ENCODE results near the gene TSSK3. TPM values are rescaled to one million over a fixed set of nuclear protein-coding genes. Genes with fewer than 3 reads are reported as not detected.

Gene TSSK3
- total RNA-seq, 1 donor: 0.86 TPM

DNA sequence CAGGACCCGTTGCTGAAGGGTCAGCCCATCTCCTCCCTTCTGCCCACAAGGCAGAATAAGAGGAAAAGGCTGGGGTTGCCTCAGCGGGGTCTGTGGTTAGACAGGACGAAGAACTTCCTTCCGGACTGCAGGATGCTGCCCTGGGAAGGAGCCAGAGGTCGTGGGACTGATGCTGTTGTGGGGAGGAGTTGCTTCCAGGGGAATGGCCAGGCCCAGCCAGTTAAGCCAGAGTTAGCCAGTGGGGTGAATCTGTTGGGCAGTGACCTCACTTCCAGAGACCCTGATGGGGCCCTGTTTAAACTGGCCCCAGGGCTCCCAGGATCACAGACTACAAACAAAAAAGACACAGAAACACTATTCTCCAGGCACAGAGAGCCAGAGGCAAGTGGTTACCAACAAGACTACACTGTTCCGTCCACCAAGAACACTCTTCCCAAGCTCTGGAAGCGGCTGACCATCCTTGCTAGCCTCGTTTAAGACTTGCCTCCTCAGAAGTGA, 13.1 kb upstream of the TSSK3 start:
- peak; percentile 96 for DNase-seq (ENCODE audit: low read depth)
- TF ChIP-seq, protein P1, sequence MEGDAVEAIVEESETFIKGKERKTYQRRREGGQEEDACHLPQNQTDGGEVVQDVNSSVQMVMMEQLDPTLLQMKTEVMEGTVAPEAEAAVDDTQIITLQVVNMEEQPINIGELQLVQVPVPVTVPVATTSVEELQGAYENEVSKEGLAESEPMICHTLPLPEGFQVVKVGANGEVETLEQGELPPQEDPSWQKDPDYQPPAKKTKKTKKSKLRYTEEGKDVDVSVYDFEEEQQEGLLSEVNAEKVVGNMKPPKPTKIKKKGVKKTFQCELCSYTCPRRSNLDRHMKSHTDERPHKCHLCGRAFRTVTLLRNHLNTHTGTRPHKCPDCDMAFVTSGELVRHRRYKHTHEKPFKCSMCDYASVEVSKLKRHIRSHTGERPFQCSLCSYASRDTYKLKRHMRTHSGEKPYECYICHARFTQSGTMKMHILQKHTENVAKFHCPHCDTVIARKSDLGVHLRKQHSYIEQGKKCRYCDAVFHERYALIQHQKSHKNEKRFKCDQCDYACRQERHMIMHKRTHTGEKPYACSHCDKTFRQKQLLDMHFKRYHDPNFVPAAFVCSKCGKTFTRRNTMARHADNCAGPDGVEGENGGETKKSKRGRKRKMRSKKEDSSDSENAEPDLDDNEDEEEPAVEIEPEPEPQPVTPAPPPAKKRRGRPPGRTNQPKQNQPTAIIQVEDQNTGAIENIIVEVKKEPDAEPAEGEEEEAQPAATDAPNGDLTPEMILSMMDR (IDR thresholded peaks at IDR 0.05; ENCODE audit: insufficient read depth, low read depth, low read length): no peak

DNA sequence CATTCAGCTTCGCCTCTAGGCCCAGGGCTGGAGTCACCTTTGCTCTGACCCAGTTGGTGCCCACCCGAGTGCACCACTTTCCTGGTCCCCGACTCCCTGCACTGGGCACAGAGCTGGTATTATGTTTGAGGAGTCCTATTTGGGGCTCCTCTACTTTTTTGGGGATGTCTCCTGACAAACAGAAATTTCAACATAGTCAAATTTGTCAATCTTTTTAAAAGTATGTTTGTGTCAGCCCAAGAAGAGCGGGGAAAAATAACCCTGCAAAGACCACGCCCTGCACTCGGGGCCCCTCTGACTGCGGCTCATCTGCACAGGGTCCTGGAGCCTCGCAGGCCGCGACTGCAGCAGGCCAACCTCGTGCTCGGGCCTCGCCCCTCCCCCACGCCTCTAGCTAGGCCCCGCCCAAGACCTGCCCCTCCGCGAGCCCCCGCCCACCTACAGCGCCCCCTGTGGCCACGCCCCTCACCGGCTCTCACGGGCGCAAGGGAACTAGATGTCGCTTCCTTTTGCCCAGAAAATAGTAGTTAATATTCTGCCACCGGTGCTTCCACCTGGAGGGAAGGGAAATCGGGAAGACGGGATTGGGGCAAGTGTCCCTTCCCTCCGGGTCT, 11.4 kb upstream of the TSSK3 start:
- DNase-seq (ENCODE audit: low read depth): peak; percentile 74
- TF ChIP-seq, protein P1 (IDR thresholded peaks at IDR 0.05; ENCODE audit: insufficient read depth, low read depth, low read length): peak; percentile 48
- H3K4me3 ChIP-seq (ENCODE audit: low read depth, low read length): peak overlapping the region; percentile 73

More for the DNA sequence above, 13.1 kb upstream of the TSSK3 start:
- no peak overlapping the region for H3K4me3 ChIP-seq (ENCODE audit: low read depth, low read length)

DNA sequence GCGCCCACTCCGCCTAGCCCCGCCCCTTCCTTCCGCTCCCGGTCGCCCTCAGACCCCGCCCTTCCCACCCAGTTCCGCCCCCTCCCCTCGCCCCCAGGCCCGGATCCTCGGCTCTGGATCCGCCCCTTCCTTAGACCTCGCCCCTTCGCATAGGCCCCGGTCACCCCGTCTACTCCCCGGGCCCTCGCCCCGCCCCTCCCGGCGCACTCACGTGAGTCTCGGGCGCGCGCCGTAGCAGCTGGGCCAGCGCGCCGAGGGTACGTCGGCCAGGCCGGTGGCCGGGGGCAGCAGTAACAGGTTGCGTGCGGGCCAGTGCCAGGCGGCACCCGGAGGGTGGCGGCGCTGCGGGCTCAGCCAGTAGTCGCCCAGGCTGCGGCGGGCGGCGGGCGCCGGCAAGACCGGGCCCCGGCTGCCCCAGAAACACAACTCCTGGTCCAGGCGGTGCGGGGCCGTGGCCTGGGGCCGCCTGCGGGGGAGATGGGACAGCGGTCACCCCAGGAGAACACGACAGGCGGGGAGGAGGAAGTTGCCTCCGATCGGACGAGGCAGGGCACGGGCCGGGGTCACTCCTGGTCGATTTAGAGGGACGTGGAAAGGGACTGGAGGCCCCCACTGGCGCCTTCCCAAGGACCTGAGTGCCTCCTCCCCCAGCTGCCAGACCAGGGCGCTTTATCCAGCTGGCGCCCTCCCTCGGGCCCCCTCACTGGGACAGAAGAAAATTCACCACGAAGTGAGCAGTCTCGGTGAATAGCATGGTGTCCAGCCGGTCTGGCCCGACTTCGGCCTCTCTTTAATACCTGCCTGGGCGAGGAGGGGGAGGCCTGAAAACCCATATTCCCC, 10.7 kb upstream of the TSSK3 start:
- peak; percentile 95 for DNase-seq (ENCODE audit: low read depth)
- TF ChIP-seq, protein P1 (IDR thresholded peaks at IDR 0.05; ENCODE audit: insufficient read depth, low read depth, low read length): peak; percentile 11
- peak overlapping the region; percentile 73 for H3K4me3 ChIP-seq (ENCODE audit: low read depth, low read length)

DNA sequence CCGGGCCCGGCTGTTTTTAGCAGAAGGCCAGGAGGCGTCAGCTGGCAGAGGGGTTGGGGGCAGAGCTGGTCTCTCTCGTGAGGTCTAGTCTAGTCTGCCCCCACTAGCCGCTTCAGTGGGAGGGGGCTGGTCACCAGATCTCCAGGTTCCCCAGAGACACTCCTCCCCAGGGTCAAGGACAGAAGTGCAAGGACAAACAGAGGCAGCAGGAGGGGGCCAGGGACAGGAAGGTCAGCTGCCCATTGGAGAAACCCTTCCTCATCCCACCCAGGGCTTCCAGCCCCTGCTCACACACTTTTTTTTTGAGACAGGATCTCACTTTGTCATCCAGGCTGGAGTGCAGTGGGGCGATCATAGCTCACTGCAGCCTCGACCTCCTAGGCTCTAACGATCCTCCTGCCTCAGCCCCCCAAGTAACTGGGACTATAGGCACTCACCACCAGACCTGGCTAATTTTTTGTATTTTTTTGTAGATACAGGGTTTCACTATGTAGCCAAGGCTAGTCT, 10.0 kb upstream of the TSSK3 start:
- peak overlapping the region; percentile 73 for H3K4me3 ChIP-seq (ENCODE audit: low read depth, low read length)
- TF ChIP-seq, protein P1 (IDR thresholded peaks at IDR 0.05; ENCODE audit: insufficient read depth, low read depth, low read length): no peak
- no peak for DNase-seq (ENCODE audit: low read depth)

DNA sequence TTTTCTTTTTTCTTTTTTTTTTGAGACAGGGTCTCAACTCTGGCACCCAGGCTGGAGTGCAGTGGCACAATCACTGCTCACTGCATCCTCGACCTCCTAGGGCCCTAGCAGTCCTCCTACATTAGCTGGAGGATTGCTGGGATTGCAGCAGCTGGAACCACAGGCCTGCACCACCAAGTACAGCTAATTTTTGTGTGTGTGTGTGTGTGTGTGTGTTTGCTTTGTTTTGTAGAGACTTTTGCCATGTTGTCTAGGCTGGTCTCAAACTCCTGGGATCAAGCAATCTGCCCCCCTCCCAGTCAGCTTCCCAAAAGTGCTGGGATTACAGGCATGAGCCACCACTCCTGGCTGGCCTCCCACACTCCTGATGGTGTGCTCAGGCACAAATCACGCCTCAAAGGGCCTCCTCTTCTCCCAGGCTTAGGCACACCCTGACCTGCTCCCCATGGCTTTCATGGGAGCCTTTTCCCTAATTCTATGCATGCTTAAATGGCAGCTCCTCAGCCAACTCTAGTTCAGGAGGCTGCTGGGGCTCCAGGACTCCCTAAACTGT, 9.4 kb upstream of the TSSK3 start:
- no peak for DNase-seq (ENCODE audit: low read depth)

DNA sequence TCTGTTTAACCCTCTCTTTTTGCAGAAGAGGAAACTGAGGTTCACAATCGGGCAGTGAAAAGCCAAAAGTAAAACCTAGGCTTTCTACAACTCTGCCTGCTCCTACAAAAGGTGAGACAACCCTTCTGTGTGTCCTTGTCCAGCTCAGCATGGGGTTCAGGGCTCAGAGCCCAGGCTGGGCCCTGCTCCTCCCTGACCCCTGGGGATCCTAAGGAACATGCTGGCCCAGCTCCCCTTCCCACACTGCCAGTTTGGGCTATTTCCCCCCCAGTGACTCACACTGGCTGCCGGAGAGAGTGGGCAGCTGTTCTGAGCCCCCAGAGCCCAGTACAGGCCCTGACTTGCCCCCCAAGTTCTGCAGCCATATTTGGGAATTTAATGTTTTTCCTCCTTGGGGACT, 8.9 kb upstream of the TSSK3 start:
- no peak for DNase-seq (ENCODE audit: low read depth)
- H3K4me3 ChIP-seq (ENCODE audit: low read depth, low read length): no peak overlapping the region
- TF ChIP-seq, protein P1 (IDR thresholded peaks at IDR 0.05; ENCODE audit: insufficient read depth, low read depth, low read length): no peak

More for the DNA sequence above, 9.4 kb upstream of the TSSK3 start:
- no peak overlapping the region for H3K4me3 ChIP-seq (ENCODE audit: low read depth, low read length)
- TF ChIP-seq, protein P1 (IDR thresholded peaks at IDR 0.05; ENCODE audit: insufficient read depth, low read depth, low read length): no peak
